ENCODE data around the gene FRMD1. TPM values are rescaled to one million over a fixed set of nuclear protein-coding genes. Genes with fewer than 3 reads are reported as not detected.

The FRMD1 gene
- total RNA-seq, 4 donors from 2014 or later: 0.13 TPM; not detected in 3

- WGBS, 2 donors: 72 to 79% methylated on average over 24 to 36 of the region's 38 CpGs
- TF ChIP-seq POLR2A (IDR thresholded peaks at IDR 0.05) (no peak), CTCF (IDR thresholded peaks at IDR 0.05) (no peak)
- intact Hi-C loops (cut with DNase I): no loop called here
- Histone ChIP-seq H3K27me3 (no peaks in the 10 kb centered on the region), H3K36me3 (no peaks in the 10 kb centered on the region), H3K4me3 (replicated peaks in 1 of 3) (no peak overlapping the region), H3K4me1 (peaks cover 0 to 12% of the 10 kb centered on the region in 2 donors), H3K9me3 (no peaks in the 10 kb centered on the region), H3K27ac (no peak overlapping the region)
- no peak for DNase-seq
Observed at GRCh38 chr6:168053086-168053956, 25.7 kb downstream of the FRMD1 start.

GRCh38 chr6:168052291-168052891 lies 26.6 kb downstream of the FRMD1 start:
- no peak for DNase-seq
- Histone ChIP-seq H3K27ac (no peak overlapping the region), H3K4me1 (peaks cover 0 to 12% of the 10 kb centered on the region in 2 donors), H3K36me3 (no peaks in the 10 kb centered on the region), H3K9me3 (no peaks in the 10 kb centered on the region), H3K27me3 (no peaks in the 10 kb centered on the region), H3K4me3 (replicated peaks in 1 of 3) (no peak overlapping the region)
- no peak for TF ChIP-seq POLR2A (IDR thresholded peaks at IDR 0.05)
- TF ChIP-seq CTCF (IDR thresholded peaks at IDR 0.05): no peak
- 95 to 96% methylated on average over 17 to 21 of the region's 26 CpGs for WGBS, 2 donors
- intact Hi-C loops (cut with DNase I): no loop called here

- TF ChIP-seq POLR2A (IDR thresholded peaks at IDR 0.05): no peak
- no peak for TF ChIP-seq CTCF (IDR thresholded peaks at IDR 0.05)
- DNase-seq: no peak
- Histone ChIP-seq H3K27ac (no peak overlapping the region), H3K4me3 (replicated peaks in 1 of 3) (no peak overlapping the region), H3K27me3 (no peaks in the 10 kb centered on the region), H3K9me3 (no peaks in the 10 kb centered on the region), H3K4me1 (peaks cover 0 to 12% of the 10 kb centered on the region in 2 donors), H3K36me3 (no peaks in the 10 kb centered on the region)
- intact Hi-C loops (cut with DNase I): no loop called here
- 82 to 95% methylated on average over 4 to 8 of the region's 9 CpGs for WGBS, 2 donors
Observed at GRCh38 chr6:168051648-168052047, 27.4 kb downstream of the FRMD1 start.

GRCh38 chr6:168050881-168051586 lies 28.0 kb downstream of the FRMD1 start:
- DNase-seq: no peak
- H3K4me3 ChIP-seq (replicated peaks in 1 of 3): no peak overlapping the region
- H3K9me3 ChIP-seq: no peaks in the 10 kb centered on the region
- H3K36me3 ChIP-seq: no peaks in the 10 kb centered on the region
- no peak for TF ChIP-seq POLR2A (IDR thresholded peaks at IDR 0.05)
- no peak for TF ChIP-seq CTCF (IDR thresholded peaks at IDR 0.05)
- intact Hi-C loops (cut with DNase I): no loop called here
- peaks cover 0 to 16% of the 10 kb centered on the region in 2 donors for H3K4me1 ChIP-seq
- H3K27ac ChIP-seq: no peak overlapping the region
- H3K27me3 ChIP-seq: no peaks in the 10 kb centered on the region
- WGBS, 2 donors: 80 to 83% methylated on average over 16 to 17 of the region's 23 CpGs
